Spleen (tissue), 11 donors: ENCODE measurements around the gene LRIG1. TPM values are rescaled to one million over a fixed set of nuclear protein-coding genes. Genes with fewer than 3 reads are reported as not detected.

ENCODE experiments used
- DNase-seq: peaks from one replicate; pipeline ENCODE4 v3.0.0-alpha.2; 2020
- H3K27ac ChIP-seq, 8 donors: fragments of 200-600 bp; sonication (generic) in 7 of 8; 1 replicate in 4 of 8; 2 replicates in 4 of 8; pipeline versions ENCODE4 v1.5.0 to v1.8.0; 2016 to 2021; ENCODE audit warnings: inconsistent platforms in 4 of 8, mild to moderate bottlenecking in 4 of 8, moderate library complexity in 1 of 8
- H3K27me3 ChIP-seq, 7 donors: fragments of 200-600 bp; sonication (generic) in 6 of 7; replicated peaks in 1 of 7; 1 replicate in 4 of 7; 2 replicates in 3 of 7; pipeline versions ENCODE4 v1.5.0 to v1.8.0; 2016 to 2021; ENCODE audit warnings: inconsistent platforms in 3 of 7, mild to moderate bottlenecking in 1 of 7
- H3K36me3 ChIP-seq, 6 donors: fragments of 200-600 bp; sonication (generic) in 5 of 6; 1 replicate in 4 of 6; 2 replicates in 2 of 6; pipeline versions ENCODE4 v1.5.0 to v1.8.0; 2016 to 2021; ENCODE audit warnings: inconsistent platforms in 2 of 6
- H3K4me1 ChIP-seq, 6 donors: fragments of 200-600 bp; sonication (generic) in 5 of 6; 1 replicate in 3 of 6; 2 replicates in 3 of 6; pipeline versions ENCODE4 v1.5.0 to v1.8.0; 2016 to 2021; ENCODE audit warnings: inconsistent platforms in 3 of 6
- H3K4me3 ChIP-seq, 8 donors: fragments of 200-600 bp; sonication (generic) in 7 of 8; 1 replicate in 4 of 8; 2 replicates in 4 of 8; pipeline versions ENCODE4 v1.5.0 to v1.8.0; 2016 to 2021; ENCODE audit warnings: inconsistent platforms in 4 of 8, mild to moderate bottlenecking in 4 of 8, moderate library complexity in 2 of 8
- H3K9me3 ChIP-seq, 8 donors: fragments of 200-600 bp; sonication (generic) in 7 of 8; 1 replicate in 4 of 8; 2 replicates in 4 of 8; pipeline versions ENCODE4 v1.5.0 to v1.8.0; 2016 to 2021; ENCODE audit warnings: inconsistent platforms in 4 of 8
- CTCF ChIP-seq, 11 experiments: fragments of 200-600 bp in 7 of 11; fragments of 450-650 bp in 4 of 11; sonication (generic) in 4 of 11; IDR thresholded peaks in 8 of 11; conservative IDR thresholded peaks in 3 of 11; 1 replicate in 7 of 11; 2 replicates in 4 of 11; pipeline versions ENCODE4 v1.4.0 to v1.8.0; 2016 to 2021; ENCODE audit warnings: antibody characterized with exemption in 11 of 11, inconsistent platforms in 4 of 11, mild to moderate bottlenecking in 1 of 11
- POLR2A ChIP-seq, 3 donors: fragments of 450-650 bp; IDR thresholded peaks; one replicate each; pipeline ENCODE4 v1.5.1; 2017; ENCODE audit warnings: antibody characterized with exemption in 3 of 3, mild to moderate bottlenecking in 1 of 3
- POLR2AphosphoS5 ChIP-seq, 3 donors: sonication (generic); formaldehyde crosslinking; IDR thresholded peaks; one replicate each; pipeline ENCODE4 v1.5.1; 2017; ENCODE audit warnings: antibody characterized with exemption in 3 of 3
- WGBS, 5 donors: extraction: QIAGEN DNeasy Blood & Tissue Kit in 3 of 5; methylation state at CpG; one replicate each; pipeline versions ENCODE4 v1.1.5 to v1.1.7; 2013 to 2018; 5-methylcytosine and 5-hydroxymethylcytosine counted together
- intact Hi-C: fragments of 100-400 bp; cut with DNase I; formaldehyde crosslinking; loops from one replicate; pipeline ENCODE4 v1.15.0; 2023; ENCODE audit warnings: low total_unique reads
- polyA plus RNA-seq, 3 donors: library from polyadenylated mRNA; stranded (reverse); fragments of 200-250 nt; gene quantifications; one replicate each; pipeline ENCODE4 v1.2.1, GENCODE V29; 2013
- total RNA-seq, 7 donors: library from RNA; depleted of rRNA in 3 of 7; stranded (reverse); fragments of >200 nt in 3 of 7; fragmentation: NEBNext Ultra II Directional in 4 of 7; extraction: Animal tissue kit (Norgen Biotek cat#: 25700) in 4 of 7; gene quantifications; one replicate each; pipeline versions ENCODE4 v1.1.0 to v1.2.1, GENCODE V29; 2016 to 2021
- donor health status: healthy with polysubstance abuse.
- donor health status: DM: no; HTN: no; CAD: no; lungs with moderate emphysema.
- donor health status: DM: no; HTN: no; CAD: no.
- donor health status: Bipolar disorder and iron deficiency.
- donor health status: healthy.
- donor health status: DM: no; HTN: no; CAD: no.
- donor health status: DM: yes; HTN: yes; CAD: no.

The LRIG1 gene
- total and polyA plus RNA-seq, 10 donors: 5.9 to 19.7 (median 11.9) TPM

DNA sequence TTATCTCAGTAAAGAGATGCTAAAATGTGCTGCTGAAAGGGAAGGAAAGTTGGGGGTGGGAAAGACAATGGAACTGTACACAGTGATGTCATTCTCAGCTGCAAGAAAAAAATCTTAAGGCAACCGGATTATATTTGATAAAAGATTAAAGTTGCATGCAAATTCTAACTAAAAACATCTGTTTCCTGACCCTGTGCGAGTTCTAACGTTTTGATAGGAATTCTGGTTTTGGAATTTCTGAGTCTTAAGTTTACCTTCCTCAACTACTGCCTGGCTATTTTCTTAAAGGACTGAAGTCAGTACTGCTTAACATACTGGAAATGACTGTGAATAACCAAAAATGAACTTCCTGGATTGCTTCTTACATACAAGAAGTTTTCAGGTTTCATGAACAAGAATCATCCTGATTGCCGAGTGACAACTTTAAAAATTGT is 164.5 kb downstream of the LRIG1 start:
- WGBS, 5 donors: 24 to 41% (median 30%) methylated on average over 4 of the region's 4 CpGs
- intact Hi-C loops: no loop called here
- H3K4me1 ChIP-seq: peaks cover 0 to 14% (median 3%) of the 10 kb centered on the region in 6 donors

GRCh38 chr3:66335671-66336070 is 165.2 kb downstream of the LRIG1 start:
- H3K4me1 ChIP-seq: peaks cover 0 to 14% (median 3%) of the 10 kb centered on the region in 6 donors
- no peak overlapping the region for H3K4me3 ChIP-seq
- DNase-seq: no peak
- no peak for TF ChIP-seq POLR2A (IDR thresholded peaks at IDR 0.05)
- TF ChIP-seq POLR2AphosphoS5 (IDR thresholded peaks at IDR 0.05): no peak
- no peak for TF ChIP-seq CTCF (IDR thresholded peaks at IDR 0.05 in 8 of 11, conservative IDR thresholded peaks at IDR 0.05 in 3 of 11)
- H3K27ac ChIP-seq: no peak overlapping the region
- no peaks in the 10 kb centered on the region for H3K9me3 ChIP-seq
- H3K27me3 ChIP-seq: no peaks in the 10 kb centered on the region
- WGBS, 5 donors: 96 to 100% (median 99%) methylated on average over 2 of the region's 2 CpGs
- intact Hi-C loops: no loop called here
- no peaks in the 10 kb centered on the region for H3K36me3 ChIP-seq

More for the DNA sequence above, 164.5 kb downstream of the LRIG1 start:
- Histone ChIP-seq H3K4me3 (no peak overlapping the region), H3K27ac (no peak overlapping the region), H3K9me3 (no peaks in the 10 kb centered on the region), H3K36me3 (no peaks in the 10 kb centered on the region), H3K27me3 (no peaks in the 10 kb centered on the region)
- TF ChIP-seq POLR2AphosphoS5 (IDR thresholded peaks at IDR 0.05): no peak
- TF ChIP-seq CTCF (IDR thresholded peaks at IDR 0.05 in 8 of 11, conservative IDR thresholded peaks at IDR 0.05 in 3 of 11): no peak
- TF ChIP-seq POLR2A (IDR thresholded peaks at IDR 0.05): no peak
- no peak for DNase-seq
